Astrocyte (in vitro differentiated cells and primary cell): Measurements from ENCODE around the gene DGKI.

ENCODE experiments used
- CTCF ChIP-seq: IDR thresholded peaks from 2 replicates; pipeline ENCODE4 v1.5.1; 2011; ENCODE audit warnings: low read depth, mild to moderate bottlenecking, inconsistent platforms, low read length, moderate library complexity; ENCODE audit not compliant: insufficient read depth
- EZH2 ChIP-seq: IDR thresholded peaks from 2 replicates; pipeline ENCODE4 v1.6.1; 2012; ENCODE audit warnings: mild to moderate bottlenecking, low read length, inconsistent platforms; ENCODE audit not compliant: insufficient read depth

- TF ChIP-seq EZH2 (no peak), CTCF (no peak)
These were observed 59.3 kb downstream of the DGKI start for GRCh38 chr7:137787301-137787976.
